GM12874 (cell line): Measurements from ENCODE around the gene MYLK2.
A peak's percentile ranks its signal among the peaks of the same experiment; 100 is the strongest.

ENCODE experiments used
- TF ChIP-seq, protein P1 (sequence below): IDR thresholded peaks from 2 replicates; pipeline ENCODE4 v1.5.1; 2011; ENCODE audit warnings: low read depth, mild to moderate bottlenecking, control low read depth, low read length, moderate library complexity; ENCODE audit not compliant: insufficient read depth

Gene MYLK2

DNA sequence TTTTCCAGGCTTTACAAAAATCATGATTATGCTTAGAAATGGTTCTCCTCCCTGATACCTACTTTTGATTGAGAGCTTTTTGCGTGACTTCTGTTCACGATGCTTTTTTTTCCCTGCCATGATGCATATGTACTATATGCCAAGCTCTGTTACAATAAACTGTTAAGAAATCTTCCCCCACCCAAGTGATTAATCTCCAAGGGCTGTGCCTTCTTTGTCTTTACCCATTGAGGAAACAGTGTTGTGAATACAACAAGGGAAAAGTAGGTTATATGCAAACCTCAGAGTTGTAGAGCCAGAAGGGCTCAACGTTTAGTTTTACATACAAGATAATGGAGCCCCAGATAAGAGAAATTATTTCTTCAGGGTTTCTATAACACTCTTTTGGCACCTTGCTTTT is 34.1 kb upstream of the MYLK2 start:
- TF ChIP-seq, protein P1, sequence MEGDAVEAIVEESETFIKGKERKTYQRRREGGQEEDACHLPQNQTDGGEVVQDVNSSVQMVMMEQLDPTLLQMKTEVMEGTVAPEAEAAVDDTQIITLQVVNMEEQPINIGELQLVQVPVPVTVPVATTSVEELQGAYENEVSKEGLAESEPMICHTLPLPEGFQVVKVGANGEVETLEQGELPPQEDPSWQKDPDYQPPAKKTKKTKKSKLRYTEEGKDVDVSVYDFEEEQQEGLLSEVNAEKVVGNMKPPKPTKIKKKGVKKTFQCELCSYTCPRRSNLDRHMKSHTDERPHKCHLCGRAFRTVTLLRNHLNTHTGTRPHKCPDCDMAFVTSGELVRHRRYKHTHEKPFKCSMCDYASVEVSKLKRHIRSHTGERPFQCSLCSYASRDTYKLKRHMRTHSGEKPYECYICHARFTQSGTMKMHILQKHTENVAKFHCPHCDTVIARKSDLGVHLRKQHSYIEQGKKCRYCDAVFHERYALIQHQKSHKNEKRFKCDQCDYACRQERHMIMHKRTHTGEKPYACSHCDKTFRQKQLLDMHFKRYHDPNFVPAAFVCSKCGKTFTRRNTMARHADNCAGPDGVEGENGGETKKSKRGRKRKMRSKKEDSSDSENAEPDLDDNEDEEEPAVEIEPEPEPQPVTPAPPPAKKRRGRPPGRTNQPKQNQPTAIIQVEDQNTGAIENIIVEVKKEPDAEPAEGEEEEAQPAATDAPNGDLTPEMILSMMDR: no peak

DNA sequence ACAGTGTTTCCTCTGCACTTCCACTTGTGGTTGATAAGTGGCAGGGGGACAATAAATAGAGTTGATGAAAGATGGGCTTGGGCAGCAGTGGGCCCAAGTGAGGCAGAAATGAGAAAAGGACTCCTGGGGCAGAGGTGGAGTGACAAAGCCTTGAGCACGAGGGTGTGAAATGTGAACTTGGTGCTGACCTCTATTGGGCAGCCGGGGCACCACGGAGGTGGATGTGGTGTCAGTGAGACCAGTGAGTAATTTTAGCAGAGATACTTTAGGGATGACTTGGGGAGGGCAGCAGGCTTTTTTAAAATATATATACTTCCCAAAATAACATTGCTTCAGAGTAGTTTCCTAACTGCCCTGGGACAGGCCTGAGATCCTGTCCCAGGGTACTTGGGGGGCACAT is 30.6 kb upstream of the MYLK2 start:
- TF ChIP-seq, protein P1: peak; percentile 7; the same call in 1 of the 2 replicates

DNA sequence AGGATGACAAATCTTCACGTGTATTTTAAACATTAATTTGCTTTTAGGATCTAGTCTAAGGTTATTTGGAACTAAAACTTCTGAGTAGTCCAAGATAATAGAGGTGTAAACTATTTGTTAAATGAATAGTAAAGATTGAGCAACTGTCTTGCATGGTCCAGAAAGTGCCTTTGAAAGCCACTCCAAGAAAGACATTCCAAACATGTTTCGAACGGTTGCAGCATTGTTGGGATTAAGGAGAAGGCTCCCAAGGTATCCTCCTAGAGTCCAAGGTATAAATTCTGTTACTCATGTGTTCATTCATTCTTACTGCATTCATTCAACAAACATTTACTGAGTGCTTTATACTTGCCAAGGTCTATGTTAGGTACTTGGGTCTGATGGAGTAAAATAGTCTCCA is 28.8 kb upstream of the MYLK2 start:
- TF ChIP-seq, protein P1: no peak

DNA sequence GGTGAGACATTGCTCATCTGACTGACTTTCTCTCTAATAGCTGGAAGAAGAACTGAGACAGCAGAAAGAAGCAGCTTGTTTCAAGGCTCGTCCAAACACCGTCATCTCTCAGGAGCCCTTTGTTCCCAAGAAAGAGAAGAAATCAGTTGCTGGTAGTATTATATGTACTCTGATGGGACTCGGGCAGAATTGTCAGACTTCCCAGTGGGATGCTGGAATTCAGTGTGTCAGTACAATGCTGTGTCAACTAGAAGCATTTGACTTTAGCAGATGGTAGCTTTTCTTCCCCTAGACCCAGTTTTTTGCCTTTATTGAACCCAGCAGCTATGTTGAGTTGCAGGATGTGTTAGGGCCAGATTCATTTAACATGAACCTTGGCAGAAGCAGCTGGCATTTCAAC is 21.8 kb upstream of the MYLK2 start:
- TF ChIP-seq, protein P1: no peak

DNA sequence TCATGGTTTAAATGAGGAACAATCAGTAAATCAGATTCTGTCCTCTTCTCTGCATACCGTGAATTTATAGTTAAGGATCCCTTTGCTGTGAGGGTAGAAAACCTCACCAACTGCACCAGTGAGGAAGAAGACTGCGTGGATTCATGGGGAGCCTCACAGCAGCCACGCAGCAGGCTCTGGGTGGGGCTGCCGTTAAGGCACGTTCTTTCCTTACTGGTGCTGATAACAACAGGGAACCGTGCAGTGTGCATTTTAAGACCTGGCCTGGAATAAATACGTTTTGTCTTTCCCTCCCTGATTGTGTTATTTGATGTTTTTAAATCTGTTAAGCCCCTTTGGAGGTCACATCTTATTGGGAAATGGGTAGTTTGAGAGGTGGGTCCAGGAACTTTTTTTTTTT is 17.6 kb upstream of the MYLK2 start:
- TF ChIP-seq, protein P1: no peak

DNA sequence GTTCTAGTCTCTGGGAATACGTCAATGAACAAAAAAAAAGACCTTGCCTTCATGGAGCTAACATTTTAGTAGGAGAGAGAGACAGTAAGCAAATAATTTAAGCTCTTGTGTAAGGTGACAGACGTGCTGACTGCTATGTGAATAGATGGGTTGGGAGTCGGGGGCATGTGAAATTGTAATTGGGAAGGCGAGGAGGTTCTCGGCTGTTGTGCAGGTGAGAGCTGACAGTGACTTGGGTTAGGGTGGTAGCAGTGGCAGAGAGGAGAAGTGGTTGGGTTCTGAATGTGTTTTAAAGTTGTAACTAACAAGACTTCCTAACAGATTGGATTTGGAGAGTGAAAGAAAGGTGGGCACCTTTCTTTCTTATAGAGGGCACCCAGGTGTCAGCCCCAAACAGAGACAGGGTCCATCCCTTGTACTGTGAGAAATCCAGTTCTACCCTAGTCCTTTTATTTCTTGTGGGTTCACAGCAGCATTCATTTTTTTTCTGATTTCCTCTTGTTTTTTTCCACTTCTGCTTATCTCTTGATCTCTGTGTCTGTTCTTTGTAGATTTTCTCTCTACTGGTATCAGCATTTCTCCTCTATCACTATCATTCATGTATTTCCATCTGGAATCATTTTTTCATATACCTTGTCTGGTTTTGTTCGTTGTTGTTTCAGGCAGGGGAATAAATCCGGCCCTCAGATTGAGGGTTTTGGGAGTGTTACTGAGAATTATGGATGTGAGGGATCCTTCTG is 15.4 kb upstream of the MYLK2 start:
- TF ChIP-seq, protein P1: no peak

DNA sequence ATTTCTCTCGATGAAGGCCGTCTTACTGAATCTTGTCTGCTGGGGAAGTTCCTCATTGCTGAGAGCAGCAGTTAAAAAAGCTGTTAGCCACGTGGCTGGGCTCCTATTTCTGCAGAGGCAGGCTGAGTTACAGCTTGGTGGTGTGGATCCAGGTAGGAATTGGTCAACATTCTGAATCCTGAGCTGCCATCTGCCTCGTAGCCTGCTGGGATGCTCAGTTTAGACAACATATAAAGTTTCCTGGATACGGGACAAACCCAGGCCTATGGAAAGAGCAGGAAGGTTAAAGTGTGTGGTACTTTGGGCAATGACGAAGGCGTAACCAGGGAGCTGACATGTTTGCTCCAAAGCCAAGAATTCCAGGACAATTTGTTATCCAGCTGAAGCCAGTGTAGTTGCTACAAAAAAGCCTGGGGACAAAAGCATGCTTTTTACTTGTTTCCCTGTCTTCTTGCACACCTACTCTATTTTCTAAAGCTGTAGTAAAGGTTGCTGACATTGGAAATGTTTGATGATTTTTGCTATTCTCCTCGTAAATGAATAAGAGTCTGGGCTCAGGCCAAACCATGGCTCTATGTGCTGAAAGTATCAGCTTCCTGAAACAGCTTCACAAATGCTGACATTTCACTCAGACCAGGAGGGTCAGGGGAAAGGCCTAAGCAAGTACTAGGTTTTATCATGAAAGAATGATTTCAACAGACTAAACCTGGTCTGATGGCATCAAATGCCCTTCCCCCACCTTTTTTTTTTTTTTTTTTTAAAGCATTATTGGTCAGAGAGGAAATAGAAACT is 12.4 kb upstream of the MYLK2 start:
- TF ChIP-seq, protein P1: no peak
